ENCODE measurements around the gene RPRD2. TPM values are rescaled to one million over a fixed set of nuclear protein-coding genes. Genes with fewer than 3 reads are reported as not detected.

Gene RPRD2
- polyA plus RNA-seq, 1 donor from 2014 or later: 8.6 TPM

- peaks cover 8% of the 10 kb centered on the region for H4K20me1 ChIP-seq (ENCODE audit: insufficient read depth)
- H3K79me2 ChIP-seq (replicated peaks; ENCODE audit: insufficient read depth, low read length): peaks cover 86% of the 10 kb centered on the region
- no peaks in the 10 kb centered on the region for H3K9me3 ChIP-seq (ENCODE audit: low read length)
- H3K9ac ChIP-seq (ENCODE audit: low read length): no peak overlapping the region
- no peak overlapping the region for H2AFZ ChIP-seq (ENCODE audit: low read depth, low read length)
- H3K27me3 ChIP-seq (ENCODE audit: insufficient read depth, low read depth, low read length): no peaks in the 10 kb centered on the region
- H3K9me2 ChIP-seq (ENCODE audit: insufficient read depth, low read length): no peaks in the 10 kb centered on the region
- no peaks in the 10 kb centered on the region for H3F3A ChIP-seq (ENCODE audit: insufficient read depth, low read length, poor library complexity, severe bottlenecking)
- H3K36me3 ChIP-seq (ENCODE audit: insufficient read depth, low read length): no peaks in the 10 kb centered on the region
- H3K27ac ChIP-seq (ENCODE audit: low read length): no peak overlapping the region
- H3K4me3 ChIP-seq (ENCODE audit: low read length): no peak overlapping the region
- TF ChIP-seq, protein P1, sequence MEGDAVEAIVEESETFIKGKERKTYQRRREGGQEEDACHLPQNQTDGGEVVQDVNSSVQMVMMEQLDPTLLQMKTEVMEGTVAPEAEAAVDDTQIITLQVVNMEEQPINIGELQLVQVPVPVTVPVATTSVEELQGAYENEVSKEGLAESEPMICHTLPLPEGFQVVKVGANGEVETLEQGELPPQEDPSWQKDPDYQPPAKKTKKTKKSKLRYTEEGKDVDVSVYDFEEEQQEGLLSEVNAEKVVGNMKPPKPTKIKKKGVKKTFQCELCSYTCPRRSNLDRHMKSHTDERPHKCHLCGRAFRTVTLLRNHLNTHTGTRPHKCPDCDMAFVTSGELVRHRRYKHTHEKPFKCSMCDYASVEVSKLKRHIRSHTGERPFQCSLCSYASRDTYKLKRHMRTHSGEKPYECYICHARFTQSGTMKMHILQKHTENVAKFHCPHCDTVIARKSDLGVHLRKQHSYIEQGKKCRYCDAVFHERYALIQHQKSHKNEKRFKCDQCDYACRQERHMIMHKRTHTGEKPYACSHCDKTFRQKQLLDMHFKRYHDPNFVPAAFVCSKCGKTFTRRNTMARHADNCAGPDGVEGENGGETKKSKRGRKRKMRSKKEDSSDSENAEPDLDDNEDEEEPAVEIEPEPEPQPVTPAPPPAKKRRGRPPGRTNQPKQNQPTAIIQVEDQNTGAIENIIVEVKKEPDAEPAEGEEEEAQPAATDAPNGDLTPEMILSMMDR (IDR thresholded peaks at IDR 0.05; ENCODE audit: poor library complexity, severe bottlenecking): no peak
- TF ChIP-seq POLR2AphosphoS5 (IDR thresholded peaks at IDR 0.05) (no peak), RAD21 (conservative IDR thresholded peaks at IDR 0.05) (no peak), MXI1 (conservative IDR thresholded peaks at IDR 0.05; ENCODE audit: poor library complexity, severe bottlenecking) (no peak), EZH2 (IDR thresholded peaks at IDR 0.05; ENCODE audit: borderline replicate concordance, insufficient read depth, low read length, poor library complexity, severe bottlenecking) (no peak), TAF1 (IDR thresholded peaks at IDR 0.05; ENCODE audit: low read depth) (no peak), REST (IDR thresholded peaks at IDR 0.05; ENCODE audit: borderline replicate concordance) (no peak), SMC3 (conservative IDR thresholded peaks at IDR 0.05; ENCODE audit: poor library complexity) (no peak)
- no peak overlapping the region for H3K4me2 ChIP-seq (ENCODE audit: low read length)
Measured at GRCh38 chr1:150372580-150372979, 8.6 kb downstream of the RPRD2 start.

DNA sequence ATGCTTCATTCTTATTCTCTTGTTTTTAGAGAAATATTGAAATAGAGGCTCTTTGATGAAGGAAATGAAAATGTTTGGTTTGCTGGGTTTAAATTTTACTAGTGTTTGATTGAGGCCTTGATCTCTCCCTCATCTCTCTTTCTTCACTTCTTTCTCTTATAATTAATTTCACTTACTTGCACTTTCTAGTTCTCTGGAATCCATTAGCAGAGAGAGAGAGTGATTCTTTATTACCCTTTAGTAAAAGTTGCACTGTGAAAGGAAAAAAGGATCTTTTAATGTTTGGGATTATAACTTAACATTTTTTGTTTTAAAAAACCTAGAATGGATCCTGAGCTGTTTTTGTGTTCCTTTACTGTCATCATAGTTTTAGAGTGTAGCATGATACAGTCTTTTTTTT lies 12.2 kb downstream of the RPRD2 start:
- Histone ChIP-seq H3K9ac (ENCODE audit: low read length) (no peak overlapping the region), H4K20me1 (ENCODE audit: insufficient read depth) (peaks cover 8% of the 10 kb centered on the region), H3K79me2 (replicated peaks; ENCODE audit: insufficient read depth, low read length) (peaks cover 80% of the 10 kb centered on the region), H3K4me2 (ENCODE audit: low read length) (no peak overlapping the region), H3K9me2 (ENCODE audit: insufficient read depth, low read length) (no peaks in the 10 kb centered on the region), H3K27me3 (ENCODE audit: insufficient read depth, low read depth, low read length) (no peaks in the 10 kb centered on the region), H3F3A (ENCODE audit: insufficient read depth, low read length, poor library complexity, severe bottlenecking) (no peaks in the 10 kb centered on the region), H2AFZ (ENCODE audit: low read depth, low read length) (no peak overlapping the region), H3K36me3 (ENCODE audit: insufficient read depth, low read length) (no peaks in the 10 kb centered on the region), H3K4me3 (ENCODE audit: low read length) (no peak overlapping the region), H3K27ac (ENCODE audit: low read length) (no peak overlapping the region), H3K9me3 (ENCODE audit: low read length) (no peaks in the 10 kb centered on the region)
- TF ChIP-seq MXI1 (conservative IDR thresholded peaks at IDR 0.05; ENCODE audit: poor library complexity, severe bottlenecking) (no peak), EZH2 (IDR thresholded peaks at IDR 0.05; ENCODE audit: borderline replicate concordance, insufficient read depth, low read length, poor library complexity, severe bottlenecking) (no peak), POLR2AphosphoS5 (IDR thresholded peaks at IDR 0.05) (no peak), RAD21 (conservative IDR thresholded peaks at IDR 0.05) (no peak), TAF1 (IDR thresholded peaks at IDR 0.05; ENCODE audit: low read depth) (no peak), SMC3 (conservative IDR thresholded peaks at IDR 0.05; ENCODE audit: poor library complexity) (no peak), EP300 (conservative IDR thresholded peaks at IDR 0.05; ENCODE audit: poor library complexity, severe bottlenecking) (no peak), REST (IDR thresholded peaks at IDR 0.05; ENCODE audit: borderline replicate concordance) (no peak)
- TF ChIP-seq, protein P1 (IDR thresholded peaks at IDR 0.05; ENCODE audit: poor library complexity, severe bottlenecking): no peak
